Mesenchymal stem cell (in vitro differentiated cells and primary cell): Measurements from ENCODE around the gene SLC9A9.

Source experiments
- DNase-seq: peaks from one replicate; pipeline ENCODE4 v3.0.0-alpha.2; 2013
- H2AFZ ChIP-seq: one replicate; pipeline ENCODE4 v1.6.1; 2013; ENCODE audit warnings: low read depth, mild to moderate bottlenecking, control low read depth, inconsistent platforms, low read length, moderate library complexity
- H2AK5ac ChIP-seq: 2 replicates; pipeline ENCODE4 v1.6.1; 2013; ENCODE audit warnings: low read length, moderate library complexity, mild to moderate bottlenecking, inconsistent platforms; ENCODE audit not compliant: severe bottlenecking
- H2BK120ac ChIP-seq: one replicate; pipeline ENCODE4 v1.6.1; 2013; ENCODE audit warnings: low read depth, mild to moderate bottlenecking, inconsistent platforms, low read length, moderate library complexity
- H2BK12ac ChIP-seq, 2 experiments: one replicate each; pipeline ENCODE4 v1.6.1; 2013; ENCODE audit warnings: inconsistent platforms in 2 of 2, low read length in 2 of 2, mild to moderate bottlenecking in 2 of 2, moderate library complexity in 2 of 2, control low read depth in 1 of 2
- H2BK15ac ChIP-seq: one replicate; pipeline ENCODE4 v1.6.1; 2013; ENCODE audit warnings: mild to moderate bottlenecking, low read depth, inconsistent platforms; ENCODE audit not compliant: poor library complexity, severe bottlenecking
- H2BK5ac ChIP-seq: 2 replicates; pipeline ENCODE4 v1.6.1; 2013; ENCODE audit warnings: low read depth, mild to moderate bottlenecking, low read length, control low read depth, inconsistent platforms; ENCODE audit not compliant: poor library complexity, severe bottlenecking
- H3K14ac ChIP-seq, 2 experiments: one replicate each; pipeline ENCODE4 v1.6.1; 2013; ENCODE audit warnings: inconsistent platforms in 2 of 2, low read length in 2 of 2, control low read depth in 1 of 2, mild to moderate bottlenecking in 1 of 2, moderate library complexity in 1 of 2
- H3K18ac ChIP-seq, 2 experiments: one replicate each; pipeline ENCODE4 v1.6.1; 2013; ENCODE audit warnings: inconsistent platforms in 2 of 2, low read length in 2 of 2, control low read depth in 1 of 2, low read depth in 1 of 2, mild to moderate bottlenecking in 1 of 2
- H3K23ac ChIP-seq, 2 experiments: one replicate each; pipeline ENCODE4 v1.6.1; 2013; ENCODE audit warnings: inconsistent platforms in 2 of 2, low read length in 2 of 2, mild to moderate bottlenecking in 2 of 2, moderate library complexity in 2 of 2, control low read depth in 1 of 2
- H3K27ac ChIP-seq: 2 replicates; pipeline ENCODE4 v1.5.1; 2013; ENCODE audit warnings: mild to moderate bottlenecking, moderate library complexity, low read length, control low read depth, inconsistent platforms; ENCODE audit not compliant: poor library complexity, severe bottlenecking
- H3K27me3 ChIP-seq, 2 experiments: 2 replicates each; pipeline versions ENCODE4 v1.6.1 to v1.7.0; 2013; ENCODE audit warnings: low read length in 2 of 2, mild to moderate bottlenecking in 2 of 2, moderate library complexity in 2 of 2, control low read depth in 1 of 2, inconsistent platforms in 1 of 2; ENCODE audit not compliant: control insufficient read depth in 1 of 2, insufficient read depth in 1 of 2
- H3K36me3 ChIP-seq, 2 experiments: 2 replicates each; pipeline versions ENCODE4 v1.6.1 to v1.7.0; 2013; ENCODE audit warnings: low read length in 2 of 2, control low read depth in 1 of 2, inconsistent platforms in 1 of 2, low read depth in 1 of 2, mild to moderate bottlenecking in 1 of 2; ENCODE audit not compliant: insufficient read depth in 2 of 2, control insufficient read depth in 1 of 2
- H3K4ac ChIP-seq, 2 experiments: one replicate each; pipeline ENCODE4 v1.6.1; 2013; ENCODE audit warnings: inconsistent platforms in 2 of 2, low read length in 2 of 2, mild to moderate bottlenecking in 2 of 2, moderate library complexity in 2 of 2, control low read depth in 1 of 2, low read depth in 1 of 2
- H3K4me1 ChIP-seq: 2 replicates; pipeline ENCODE4 v1.6.1; 2013; ENCODE audit warnings: low read depth, low read length, control low read depth; ENCODE audit not compliant: control insufficient read depth, insufficient read depth
- H3K4me2 ChIP-seq: 2 replicates; pipeline ENCODE4 v1.6.1; 2013; ENCODE audit warnings: low read length, mild to moderate bottlenecking, inconsistent platforms; ENCODE audit not compliant: poor library complexity, severe bottlenecking
- H3K4me3 ChIP-seq, 2 experiments: 2 replicates each; pipeline versions ENCODE4 v1.5.1 to v1.7.0; 2013; ENCODE audit warnings: low read length in 2 of 2, mild to moderate bottlenecking in 2 of 2, control low read depth in 1 of 2, low read depth in 1 of 2; ENCODE audit not compliant: insufficient read depth in 1 of 2
- H3K79me1 ChIP-seq: replicated peaks from 2 replicates; pipeline ENCODE4 v1.6.1; 2013; ENCODE audit warnings: mild to moderate bottlenecking, control low read depth, low read length, inconsistent platforms; ENCODE audit not compliant: poor library complexity, severe bottlenecking
- H3K9ac ChIP-seq: 2 replicates; pipeline ENCODE4 v1.7.0; 2013; ENCODE audit warnings: mild to moderate bottlenecking, low read length, moderate library complexity
- H3K9me3 ChIP-seq: 2 replicates; pipeline ENCODE4 v1.7.0; 2013; ENCODE audit warnings: mild to moderate bottlenecking, low read length; ENCODE audit not compliant: control insufficient read depth
- H4K8ac ChIP-seq: one replicate; pipeline ENCODE4 v1.6.1; 2013; ENCODE audit warnings: inconsistent platforms, mild to moderate bottlenecking, low read length, moderate library complexity
- H4K91ac ChIP-seq: one replicate; pipeline ENCODE4 v1.6.1; 2013; ENCODE audit warnings: mild to moderate bottlenecking, low read length, inconsistent platforms
- WGBS: methylation state at CpG from one replicate; pipeline ENCODE4 v1.1.7; 2013; ENCODE audit warnings: mixed read lengths; 5-methylcytosine and 5-hydroxymethylcytosine counted together

SLC9A9 gene

DNA sequence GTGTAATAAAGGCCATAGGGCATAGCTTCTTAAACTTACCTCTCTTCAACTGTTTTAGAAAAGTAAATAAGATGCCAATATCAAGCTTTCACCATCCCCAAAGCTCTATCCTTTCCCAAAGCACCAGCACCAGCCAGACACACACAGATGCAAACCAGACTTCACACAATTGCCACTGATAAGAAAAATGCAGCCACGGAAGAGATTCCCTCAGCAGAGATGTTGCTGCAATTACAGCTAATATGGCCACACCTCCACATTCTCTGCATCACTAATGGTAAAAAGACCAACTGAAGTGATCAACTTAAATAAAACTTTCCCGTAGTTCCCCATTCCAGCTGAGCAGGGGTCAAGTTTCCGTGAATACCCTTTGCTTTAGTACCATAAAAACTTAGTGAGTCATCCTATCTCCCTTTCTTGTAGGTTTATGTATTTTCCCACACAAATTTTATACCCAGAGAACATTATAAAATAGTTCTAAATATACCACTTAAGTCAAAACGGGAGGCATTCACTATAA, 64.4 kb downstream of the SLC9A9 start:
- H3K36me3 ChIP-seq: no peaks in the 10 kb centered on the region
- H4K8ac ChIP-seq: no peak overlapping the region
- H3K23ac ChIP-seq: no peak overlapping the region
- no peaks in the 10 kb centered on the region for H3K9me3 ChIP-seq
- H3K4ac ChIP-seq: no peak overlapping the region
- no peaks in the 10 kb centered on the region for H3K79me1 ChIP-seq
- no peak overlapping the region for H2BK12ac ChIP-seq
- H3K4me3 ChIP-seq: no peak overlapping the region
- H3K4me1 ChIP-seq: peaks cover 2% of the 10 kb centered on the region
- H2AK5ac ChIP-seq: no peak overlapping the region
- H3K27me3 ChIP-seq: no peaks in the 10 kb centered on the region
- no peak overlapping the region for H3K14ac ChIP-seq
- no peak overlapping the region for H2BK15ac ChIP-seq
- no peak overlapping the region for H3K18ac ChIP-seq
- H3K4me2 ChIP-seq: no peak overlapping the region
- no peak overlapping the region for H2BK120ac ChIP-seq
- H2AFZ ChIP-seq: no peak overlapping the region
- H2BK5ac ChIP-seq: no peak overlapping the region
- peak; percentile 49 for DNase-seq
- H3K9ac ChIP-seq: no peak overlapping the region
- no peak overlapping the region for H4K91ac ChIP-seq
- H3K27ac ChIP-seq: no peak overlapping the region
- WGBS: 30% methylated on average over 4 of the region's 4 CpGs

DNA sequence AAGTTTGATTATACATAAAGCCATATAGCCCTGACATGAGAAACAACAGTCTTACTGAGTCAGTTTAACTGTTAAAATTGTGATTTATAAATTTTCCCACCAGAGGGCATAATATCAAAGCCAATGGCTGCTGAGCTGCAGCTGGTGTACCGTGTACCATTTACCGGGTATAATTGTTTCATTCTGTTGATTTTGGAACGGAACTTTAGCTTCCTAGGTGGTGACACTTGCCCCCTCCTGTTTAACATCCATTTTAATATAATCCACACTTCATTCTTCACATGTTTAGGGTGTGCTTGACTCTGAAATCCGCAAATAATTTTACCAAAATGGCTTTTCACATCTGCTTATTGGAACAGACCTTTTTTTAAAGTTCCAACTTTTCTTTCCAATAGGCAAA, 72.8 kb downstream of the SLC9A9 start:
- Histone ChIP-seq H2BK15ac (no peak overlapping the region), H3K36me3 (no peaks in the 10 kb centered on the region), H3K9me3 (no peaks in the 10 kb centered on the region), H3K14ac (no peak overlapping the region), H3K9ac (peak overlapping the region; percentile 73), H3K79me1 (no peaks in the 10 kb centered on the region), H2AK5ac (no peak overlapping the region), H3K27me3 (no peaks in the 10 kb centered on the region), H2BK120ac (no peak overlapping the region), H4K91ac (no peak overlapping the region), H3K18ac (no peak overlapping the region), H3K4me2 (no peak overlapping the region), H3K23ac (no peak overlapping the region), H3K27ac (no peak overlapping the region), H3K4me3 (peak overlapping the region in 1 of 2 experiments; percentile 63), H2BK5ac (no peak overlapping the region), H2BK12ac (no peak overlapping the region), H3K4ac (no peak overlapping the region), H4K8ac (no peak overlapping the region), H3K4me1 (no peaks in the 10 kb centered on the region), H2AFZ (no peak overlapping the region)
- 30% methylated on average over 4 of the region's 4 CpGs for WGBS
- DNase-seq: peak; percentile 40

GRCh38 chr3:143771939-143772338, 76.3 kb downstream of the SLC9A9 start:
- Histone ChIP-seq H3K27me3 (no peaks in the 10 kb centered on the region), H2AFZ (no peak overlapping the region), H2AK5ac (no peak overlapping the region), H2BK15ac (no peak overlapping the region), H3K23ac (no peak overlapping the region), H2BK5ac (no peak overlapping the region), H3K18ac (no peak overlapping the region), H3K79me1 (no peaks in the 10 kb centered on the region), H3K9me3 (no peaks in the 10 kb centered on the region), H3K4me3 (no peak overlapping the region), H3K27ac (no peak overlapping the region), H2BK120ac (no peak overlapping the region), H2BK12ac (peak overlapping the region in 1 of 2 experiments; percentile 3), H3K14ac (no peak overlapping the region), H3K4me1 (no peaks in the 10 kb centered on the region), H3K4me2 (no peak overlapping the region), H3K36me3 (no peaks in the 10 kb centered on the region), H3K9ac (no peak overlapping the region), H3K4ac (no peak overlapping the region), H4K91ac (no peak overlapping the region), H4K8ac (no peak overlapping the region)
- WGBS: 91% methylated on average over 5 of the region's 5 CpGs
- no peak for DNase-seq

DNA sequence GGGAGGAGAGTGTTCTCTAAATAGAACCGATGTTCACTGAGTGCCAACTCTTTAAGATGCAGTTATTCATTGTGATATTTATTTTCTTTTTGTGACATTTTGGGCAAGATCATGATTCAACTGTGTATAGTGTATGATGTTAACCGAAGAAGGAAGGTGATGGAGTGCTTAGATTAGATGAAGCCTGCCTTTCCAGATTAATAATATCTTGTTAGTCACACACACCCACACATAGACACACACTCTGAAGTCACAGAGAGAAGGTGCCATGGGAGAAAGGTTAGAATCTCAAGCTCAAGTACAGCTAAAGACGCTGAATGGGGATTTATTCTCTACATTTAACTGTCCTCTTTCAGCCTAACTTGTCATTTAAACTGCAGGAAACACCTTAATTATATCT, 77.0 kb downstream of the SLC9A9 start:
- H3K27me3 ChIP-seq: no peaks in the 10 kb centered on the region
- no peaks in the 10 kb centered on the region for H3K79me1 ChIP-seq

More for the DNA sequence above, 77.0 kb downstream of the SLC9A9 start:
- Histone ChIP-seq H4K91ac (no peak overlapping the region), H3K23ac (no peak overlapping the region), H3K27ac (no peak overlapping the region), H2AFZ (no peak overlapping the region), H2BK12ac (no peak overlapping the region), H3K18ac (no peak overlapping the region), H3K36me3 (no peaks in the 10 kb centered on the region), H2BK5ac (no peak overlapping the region), H3K14ac (no peak overlapping the region), H2BK120ac (no peak overlapping the region), H3K4me2 (no peak overlapping the region), H3K4me3 (no peak overlapping the region), H2BK15ac (no peak overlapping the region), H2AK5ac (no peak overlapping the region), H4K8ac (no peak overlapping the region), H3K9ac (no peak overlapping the region), H3K4ac (no peak overlapping the region), H3K9me3 (no peaks in the 10 kb centered on the region), H3K4me1 (no peaks in the 10 kb centered on the region)
- WGBS: 88% methylated on average over 1 of the region's 3 CpGs
- no peak for DNase-seq
